HepG2 (cell line): Measurements from ENCODE around the gene MIR17HG.

Experiments used
- BRCA1 ChIP-seq: sonication (generic); formaldehyde crosslinking; IDR thresholded peaks from 2 replicates; pipeline ENCODE4 v1.4.0; 2020; ENCODE audit warnings: missing genetic modification reagents
- CCAR2 ChIP-seq: fragments of 200-400 bp; formaldehyde crosslinking; optimal IDR thresholded peaks from 2 replicates; pipeline ENCODE3; 2018; ENCODE audit warnings: low read depth, mild to moderate bottlenecking, low read length, moderate library complexity
- CEBPG ChIP-seq: IDR thresholded peaks from 2 replicates; pipeline ENCODE4 v1.6.1; 2016
- CHD2 ChIP-seq: IDR thresholded peaks from 2 replicates; pipeline ENCODE4 v1.6.1; 2011; ENCODE audit warnings: low read depth, low read length, improper control_type of control experiment
- DMAP1 ChIP-seq: IDR thresholded peaks from 2 replicates; pipeline ENCODE4 v1.6.1; 2016
- FOXM1 ChIP-seq: sonication (generic); formaldehyde crosslinking; IDR thresholded peaks from 2 replicates; pipeline ENCODE4 v1.5.0; 2020; ENCODE audit warnings: missing genetic modification reagents
- KDM1A ChIP-seq: IDR thresholded peaks from 2 replicates; pipeline ENCODE4 v1.6.1; 2016; ENCODE audit warnings: missing compliant biosample characterization
- KDM5A ChIP-seq: fragments of 200-600 bp; sonication (generic); IDR thresholded peaks from 2 replicates; pipeline ENCODE4 v1.7.0; 2018; ENCODE audit warnings: antibody characterized with exemption, mild to moderate bottlenecking, low read length, borderline replicate concordance
- XBP1 ChIP-seq: sonication (generic); formaldehyde crosslinking; IDR thresholded peaks from 2 replicates; pipeline ENCODE4 v1.5.0; 2020; ENCODE audit warnings: missing genetic modification reagents
- ZNF274 ChIP-seq: sonication (generic); formaldehyde crosslinking; IDR thresholded peaks from 2 replicates; pipeline ENCODE4 v1.5.1; 2020; ENCODE audit warnings: mild to moderate bottlenecking, missing genetic modification reagents
- ZNF318 ChIP-seq: sonication (generic); formaldehyde crosslinking; IDR thresholded peaks from 2 replicates; pipeline ENCODE4 v1.4.0; 2020; ENCODE audit warnings: mild to moderate bottlenecking, missing genetic modification reagents
- TF ChIP-seq, protein P1 (sequence below): sonication (generic); formaldehyde crosslinking; IDR thresholded peaks from 2 replicates; pipeline ENCODE4 v1.5.0; 2020; ENCODE audit warnings: mild to moderate bottlenecking, missing genetic modification reagents, moderate library complexity
- TF ChIP-seq, protein P2 (sequence below): sonication (generic); formaldehyde crosslinking; IDR thresholded peaks from 2 replicates; pipeline ENCODE4 v1.4.0; 2020; ENCODE audit warnings: missing genetic modification reagents

- TF ChIP-seq ZNF274 (CRISPR knock-in tag) (no peak), BRCA1 (no peak), FOXM1 (CRISPR knock-in tag) (no peak), XBP1 (CRISPR knock-in tag) (no peak), KDM1A (no peak), CHD2 (no peak), CCAR2 (no peak), DMAP1 (CRISPR knock-in tag) (no peak), KDM5A (no peak), CEBPG (no peak), ZNF318 (CRISPR knock-in tag) (no peak)
- TF ChIP-seq, protein P1, sequence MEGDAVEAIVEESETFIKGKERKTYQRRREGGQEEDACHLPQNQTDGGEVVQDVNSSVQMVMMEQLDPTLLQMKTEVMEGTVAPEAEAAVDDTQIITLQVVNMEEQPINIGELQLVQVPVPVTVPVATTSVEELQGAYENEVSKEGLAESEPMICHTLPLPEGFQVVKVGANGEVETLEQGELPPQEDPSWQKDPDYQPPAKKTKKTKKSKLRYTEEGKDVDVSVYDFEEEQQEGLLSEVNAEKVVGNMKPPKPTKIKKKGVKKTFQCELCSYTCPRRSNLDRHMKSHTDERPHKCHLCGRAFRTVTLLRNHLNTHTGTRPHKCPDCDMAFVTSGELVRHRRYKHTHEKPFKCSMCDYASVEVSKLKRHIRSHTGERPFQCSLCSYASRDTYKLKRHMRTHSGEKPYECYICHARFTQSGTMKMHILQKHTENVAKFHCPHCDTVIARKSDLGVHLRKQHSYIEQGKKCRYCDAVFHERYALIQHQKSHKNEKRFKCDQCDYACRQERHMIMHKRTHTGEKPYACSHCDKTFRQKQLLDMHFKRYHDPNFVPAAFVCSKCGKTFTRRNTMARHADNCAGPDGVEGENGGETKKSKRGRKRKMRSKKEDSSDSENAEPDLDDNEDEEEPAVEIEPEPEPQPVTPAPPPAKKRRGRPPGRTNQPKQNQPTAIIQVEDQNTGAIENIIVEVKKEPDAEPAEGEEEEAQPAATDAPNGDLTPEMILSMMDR = no peak
- TF ChIP-seq, protein P2, sequence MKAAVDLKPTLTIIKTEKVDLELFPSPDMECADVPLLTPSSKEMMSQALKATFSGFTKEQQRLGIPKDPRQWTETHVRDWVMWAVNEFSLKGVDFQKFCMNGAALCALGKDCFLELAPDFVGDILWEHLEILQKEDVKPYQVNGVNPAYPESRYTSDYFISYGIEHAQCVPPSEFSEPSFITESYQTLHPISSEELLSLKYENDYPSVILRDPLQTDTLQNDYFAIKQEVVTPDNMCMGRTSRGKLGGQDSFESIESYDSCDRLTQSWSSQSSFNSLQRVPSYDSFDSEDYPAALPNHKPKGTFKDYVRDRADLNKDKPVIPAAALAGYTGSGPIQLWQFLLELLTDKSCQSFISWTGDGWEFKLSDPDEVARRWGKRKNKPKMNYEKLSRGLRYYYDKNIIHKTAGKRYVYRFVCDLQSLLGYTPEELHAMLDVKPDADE (CRISPR knock-in tag) = no peak
Measured at GRCh38 chr13:91351980-91352379, 4.5 kb downstream of the MIR17HG start.
